ENCODE results near the gene RNASEH2B.

The RNASEH2B gene

GRCh38 chr13:50909605-50910484 is at the start of gene RNASEH2B:
RNASEH2B (plus strand) TSS chr13:50909791; CDS start chr13:50910077, 286 bp downstream.
- peak within 1 kb of the TSS; percentile 70 for H3K4me3 ChIP-seq (ENCODE audit: low read length)
- TF ChIP-seq ZNF274 (IDR thresholded peaks at IDR 0.05; ENCODE audit: low read depth, low read length) = no peak

- no peak for TF ChIP-seq ZNF274 (IDR thresholded peaks at IDR 0.05; ENCODE audit: low read depth, low read length)
- H3K4me3 ChIP-seq (ENCODE audit: low read length) = no peak overlapping the region
These were observed 45.1 kb upstream of the RNASEH2B start for GRCh38 chr13:50864492-50864891.

GRCh38 chr13:50866817-50867636 is 42.6 kb upstream of the RNASEH2B start:
- no peak for TF ChIP-seq ZNF274 (IDR thresholded peaks at IDR 0.05; ENCODE audit: low read depth, low read length)
- no peak overlapping the region for H3K4me3 ChIP-seq (ENCODE audit: low read length)

GRCh38 chr13:50867637-50867945 is 42.0 kb upstream of the RNASEH2B start:
- H3K4me3 ChIP-seq (ENCODE audit: low read length) = no peak overlapping the region
- TF ChIP-seq ZNF274 (IDR thresholded peaks at IDR 0.05; ENCODE audit: low read depth, low read length) = no peak

GRCh38 chr13:50871405-50871804 is 38.2 kb upstream of the RNASEH2B start:
- no peak for TF ChIP-seq ZNF274 (IDR thresholded peaks at IDR 0.05; ENCODE audit: low read depth, low read length)
- no peak overlapping the region for H3K4me3 ChIP-seq (ENCODE audit: low read length)

- no peak for TF ChIP-seq ZNF274 (IDR thresholded peaks at IDR 0.05; ENCODE audit: low read depth, low read length)
These were observed 36.1 kb upstream of the RNASEH2B start for GRCh38 chr13:50873467-50873866.

GRCh38 chr13:50873991-50874390 is 35.6 kb upstream of the RNASEH2B start:
- no peak for TF ChIP-seq ZNF274 (IDR thresholded peaks at IDR 0.05; ENCODE audit: low read depth, low read length)
- no peak overlapping the region for H3K4me3 ChIP-seq (ENCODE audit: low read length)

More at GRCh38 chr13:50873467-50873866, 36.1 kb upstream of the RNASEH2B start:
- no peak overlapping the region for H3K4me3 ChIP-seq (ENCODE audit: low read length)

- H3K4me3 ChIP-seq (ENCODE audit: low read length) = no peak overlapping the region
- TF ChIP-seq ZNF274 (IDR thresholded peaks at IDR 0.05; ENCODE audit: low read depth, low read length) = no peak
These were observed 26.7 kb upstream of the RNASEH2B start for GRCh38 chr13:50882816-50883435.

- H3K4me3 ChIP-seq (ENCODE audit: low read length) = no peak overlapping the region
- TF ChIP-seq ZNF274 (IDR thresholded peaks at IDR 0.05; ENCODE audit: low read depth, low read length) = no peak
These were observed 25.9 kb upstream of the RNASEH2B start for GRCh38 chr13:50883728-50884127.

- TF ChIP-seq ZNF274 (IDR thresholded peaks at IDR 0.05; ENCODE audit: low read depth, low read length) = no peak
- H3K4me3 ChIP-seq (ENCODE audit: low read length) = no peak overlapping the region
These were observed 25.3 kb upstream of the RNASEH2B start for GRCh38 chr13:50884265-50884664.

- no peak for TF ChIP-seq ZNF274 (IDR thresholded peaks at IDR 0.05; ENCODE audit: low read depth, low read length)
These were observed 22.4 kb upstream of the RNASEH2B start for GRCh38 chr13:50887151-50887550.

GRCh38 chr13:50888362-50888761 is 21.2 kb upstream of the RNASEH2B start:
- H3K4me3 ChIP-seq (ENCODE audit: low read length) = no peak overlapping the region
- TF ChIP-seq ZNF274 (IDR thresholded peaks at IDR 0.05; ENCODE audit: low read depth, low read length) = no peak

More at GRCh38 chr13:50887151-50887550, 22.4 kb upstream of the RNASEH2B start:
- no peak overlapping the region for H3K4me3 ChIP-seq (ENCODE audit: low read length)

GRCh38 chr13:50889317-50889716 is 20.3 kb upstream of the RNASEH2B start:
- TF ChIP-seq ZNF274 (IDR thresholded peaks at IDR 0.05; ENCODE audit: low read depth, low read length) = no peak
- H3K4me3 ChIP-seq (ENCODE audit: low read length) = no peak overlapping the region

GRCh38 chr13:50891206-50891605 is 18.4 kb upstream of the RNASEH2B start:
- H3K4me3 ChIP-seq (ENCODE audit: low read length) = no peak overlapping the region
- TF ChIP-seq ZNF274 (IDR thresholded peaks at IDR 0.05; ENCODE audit: low read depth, low read length) = no peak

All from GM08714 (cell line).